CD4-positive, CD25-positive, alpha-beta regulatory T cell (primary cell): ENCODE data around the gene PRELID3B. TPM values are rescaled to one million over a fixed set of nuclear protein-coding genes. Genes with fewer than 3 reads are reported as not detected.

Source experiments
- ATAC-seq, 2 donors: fragments of 150-1000 bp; cut with Tn5 transposase; one replicate each; pipeline ENCODE4 v1.10.0; 2021; ENCODE audit warnings: low read depth in 2 of 2, moderate number of reproducible peaks in 2 of 2, moderate library complexity in 1 of 2
- DNase-seq, 3 donors: peaks; one replicate each; pipeline versions ENCODE4 v3.0.0 to v3.0.0-alpha.2; 2012 to 2022; ENCODE audit warnings: mixed read lengths in 1 of 3
- H3K27ac ChIP-seq: one replicate; pipeline ENCODE4 v1.7.0; 2013; ENCODE audit warnings: mild to moderate bottlenecking, low read length; ENCODE audit not compliant: insufficient read depth, poor library complexity, severe bottlenecking
- H3K27me3 ChIP-seq: one replicate; pipeline ENCODE4 v1.7.0; 2013; ENCODE audit warnings: low read length; ENCODE audit not compliant: control insufficient read depth, insufficient read depth
- H3K36me3 ChIP-seq: one replicate; pipeline ENCODE4 v1.7.0; 2013; ENCODE audit warnings: mild to moderate bottlenecking, low read length, moderate library complexity; ENCODE audit not compliant: control insufficient read depth, insufficient read depth
- H3K4me1 ChIP-seq: 2 replicates; pipeline ENCODE4 v1.7.0; 2013; ENCODE audit warnings: mild to moderate bottlenecking, low read length; ENCODE audit not compliant: insufficient read depth, control insufficient read depth, poor library complexity, severe bottlenecking
- H3K4me3 ChIP-seq: one replicate; pipeline ENCODE4 v1.7.0; 2013; ENCODE audit warnings: low read depth, mild to moderate bottlenecking, low read length, moderate library complexity
- H3K9me3 ChIP-seq, 2 experiments: 1 replicate in 1 of 2; 2 replicates in 1 of 2; pipeline ENCODE4 v1.7.0; 2013; ENCODE audit warnings: low read length in 2 of 2, mild to moderate bottlenecking in 1 of 2, moderate library complexity in 1 of 2; ENCODE audit not compliant: control insufficient read depth in 2 of 2
- H3K27ac Mint-ChIP-seq, 3 donors: one replicate each; pipeline ENCODE4 v1.8.0; 2020 to 2022; ENCODE audit warnings: mild to moderate bottlenecking in 3 of 3, mixed read lengths in 3 of 3, moderate library complexity in 2 of 3
- H3K27me3 Mint-ChIP-seq: one replicate; pipeline ENCODE4 v1.8.0; 2022; ENCODE audit warnings: mild to moderate bottlenecking, mixed read lengths
- H3K36me3 Mint-ChIP-seq: one replicate; pipeline ENCODE4 v1.8.0; 2020; ENCODE audit warnings: mixed read lengths
- H3K4me1 Mint-ChIP-seq, 4 donors: one replicate each; pipeline ENCODE4 v1.8.0; 2020 to 2022; ENCODE audit warnings: mixed read lengths in 4 of 4, mild to moderate bottlenecking in 1 of 4
- H3K4me3 Mint-ChIP-seq, 4 donors: one replicate each; pipeline ENCODE4 v1.8.0; 2020 to 2022; ENCODE audit warnings: mild to moderate bottlenecking in 4 of 4, mixed read lengths in 4 of 4, moderate library complexity in 3 of 4
- H3K9me3 Mint-ChIP-seq, 7 donors: one replicate each; pipeline ENCODE4 v1.8.0; 2020 to 2022; ENCODE audit warnings: mixed read lengths in 7 of 7, mild to moderate bottlenecking in 3 of 7, moderate library complexity in 2 of 7
- polyA plus RNA-seq, 4 donors: library from polyadenylated mRNA; unstranded; fragments of 300-500 nt; fragmentation: Illumina TruSeq; gene quantifications; one replicate each; pipeline ENCODE4 v1.2.3, GENCODE V29; 2021
- total RNA-seq: library from RNA; stranded (reverse); gene quantifications from one replicate; pipeline ENCODE4 v1.2.3, GENCODE V29; 2022

PRELID3B gene
- total RNA-seq (50.4 TPM), polyA plus RNA-seq (10 to 100 TPM; 33.8 to 44.7 (median 37.6) TPM)

DNA sequence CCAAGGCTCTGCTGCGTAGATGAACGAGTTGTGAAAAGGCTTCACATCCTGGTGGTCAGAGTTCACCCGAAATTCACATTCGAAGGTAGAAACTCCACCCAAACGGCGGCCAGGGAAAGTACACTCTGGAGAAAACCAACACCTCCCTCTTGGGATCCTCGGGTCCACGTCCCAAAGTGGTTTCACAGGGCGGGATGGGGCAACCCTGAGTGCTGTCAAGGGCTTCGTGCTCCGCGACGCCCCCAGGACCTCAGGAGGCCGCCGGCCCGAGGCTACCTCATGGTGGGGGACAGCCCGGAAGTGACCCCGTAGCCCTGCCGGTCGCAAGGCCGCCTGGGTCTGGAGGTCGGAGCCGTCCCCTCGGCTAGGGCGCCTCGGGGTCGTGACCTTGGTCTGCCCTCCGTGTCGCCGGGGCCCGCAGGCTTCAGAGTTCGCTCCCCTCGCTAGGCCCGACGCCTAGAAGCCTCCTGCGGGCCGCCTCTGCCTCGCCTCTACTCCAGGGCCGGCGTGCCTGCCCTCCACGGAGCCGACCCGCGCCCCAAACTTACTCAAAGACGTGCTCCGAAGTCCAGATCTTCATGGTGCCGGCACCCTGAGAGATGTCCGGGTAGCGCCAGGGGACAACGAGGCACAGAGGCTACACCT, at the start of gene PRELID3B:
PRELID3B (minus strand) TSS at position 636 of the 645 bp plus-strand sequence; CDS start at position 580, 56 bp downstream.
- Histone ChIP-seq H3K9me3 (no peaks in the 10 kb centered on the region), H3K27me3 (no peaks in the 10 kb centered on the region), H3K4me1 (peaks cover 43% of the 10 kb centered on the region), H3K4me3 (peak within 1 kb of the TSS; percentile 91), H3K36me3 (peaks cover 12% of the 10 kb centered on the region), H3K27ac (peak within 1 kb of the TSS; percentile 84)
- DNase-seq (no peak), ATAC-seq (peak in 1 of 2 donors; percentile 1)
- H3K27me3 Mint-ChIP-seq = no peaks in the 10 kb centered on the region
- peaks cover 19% of the 10 kb centered on the region for H3K36me3 Mint-ChIP-seq
- peak within 1 kb of the TSS; percentile 92 to 96 (median 94) for H3K4me3 Mint-ChIP-seq
- H3K27ac Mint-ChIP-seq = peak within 1 kb of the TSS in 2 of 3 donors; percentile 75 to 92
- peaks cover 35 to 60% (median 50%) of the 10 kb centered on the region in 4 donors for H3K4me1 Mint-ChIP-seq
- H3K9me3 Mint-ChIP-seq = no peaks in the 10 kb centered on the region

DNA sequence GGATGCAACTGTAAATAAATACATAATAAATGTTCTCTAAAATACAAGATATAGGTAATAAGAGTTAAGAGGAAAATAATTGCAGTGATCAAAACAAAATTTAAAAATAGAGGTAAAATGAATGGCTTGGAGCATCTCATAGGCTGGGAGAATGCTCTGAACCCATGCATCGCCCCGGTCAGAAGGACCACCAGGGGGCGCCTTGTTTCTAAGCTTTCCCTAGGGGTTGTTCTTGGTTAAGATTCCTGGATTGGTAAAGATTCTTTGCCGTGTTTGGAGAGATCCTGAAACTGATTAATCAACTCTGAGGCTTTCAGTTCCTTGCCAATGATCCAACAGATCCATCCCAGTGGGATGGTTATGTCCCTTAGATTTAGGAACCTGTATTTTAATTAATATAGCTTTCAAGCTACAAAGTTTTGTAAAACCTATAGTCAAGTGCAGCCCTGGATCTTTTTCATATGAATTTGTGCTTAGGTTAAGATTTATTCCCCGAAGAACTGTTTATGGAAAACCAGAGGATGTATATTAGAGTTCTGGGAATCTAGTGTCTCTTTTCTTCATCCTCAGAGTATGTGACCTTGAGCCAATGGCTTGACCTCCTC, 45.3 kb upstream of the PRELID3B start:
- Histone ChIP-seq H3K4me1 (peaks cover 3% of the 10 kb centered on the region), H3K27ac (no peak overlapping the region), H3K36me3 (no peaks in the 10 kb centered on the region), H3K4me3 (no peak overlapping the region), H3K9me3 (no peaks in the 10 kb centered on the region), H3K27me3 (peaks cover 2% of the 10 kb centered on the region)
- Mint-ChIP-seq H3K9me3 (no peaks in the 10 kb centered on the region), H3K4me1 (peaks cover 0 to 20% (median 7%) of the 10 kb centered on the region in 4 donors), H3K4me3 (no peak overlapping the region), H3K27me3 (peaks cover 10% of the 10 kb centered on the region), H3K27ac (peak overlapping the region in 1 of 3 donors; percentile 42), H3K36me3 (no peaks in the 10 kb centered on the region)
- ATAC-seq = peak; percentile 74 to 83
- DNase-seq = peak; percentile 72 to 80 (median 75)

DNA sequence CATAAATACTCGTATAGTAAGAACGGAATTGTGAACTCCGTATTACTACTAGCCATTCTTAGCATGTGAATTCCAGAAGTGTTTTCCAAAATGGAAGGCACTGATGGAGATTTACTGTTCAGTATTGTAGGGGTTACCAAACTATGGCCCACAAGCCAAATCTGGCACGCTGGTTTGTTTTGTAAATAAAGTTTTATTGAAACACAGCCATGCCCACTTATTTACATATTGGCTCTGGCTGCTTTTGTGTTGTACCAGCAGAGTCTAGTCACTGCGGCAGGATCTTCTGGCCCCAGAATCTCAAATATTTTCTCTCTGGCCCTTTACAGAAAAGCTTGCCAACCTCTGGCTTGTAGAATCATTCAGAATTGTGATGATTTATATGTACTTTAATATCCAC, 44.3 kb upstream of the PRELID3B start:
- H3K4me1 Mint-ChIP-seq = peaks cover 0 to 20% (median 7%) of the 10 kb centered on the region in 4 donors
- no peaks in the 10 kb centered on the region for H3K36me3 ChIP-seq
- H3K4me3 Mint-ChIP-seq = no peak overlapping the region
- no peaks in the 10 kb centered on the region for H3K9me3 Mint-ChIP-seq
- H3K9me3 ChIP-seq = no peaks in the 10 kb centered on the region
- peaks cover 4% of the 10 kb centered on the region for H3K27me3 ChIP-seq
- H3K27ac Mint-ChIP-seq = no peak overlapping the region
- ATAC-seq (no peak), DNase-seq (no peak)
- no peaks in the 10 kb centered on the region for H3K36me3 Mint-ChIP-seq
- no peak overlapping the region for H3K27ac ChIP-seq
- H3K4me3 ChIP-seq = no peak overlapping the region
- peaks cover 3% of the 10 kb centered on the region for H3K4me1 ChIP-seq
- H3K27me3 Mint-ChIP-seq = peaks cover 10% of the 10 kb centered on the region

DNA sequence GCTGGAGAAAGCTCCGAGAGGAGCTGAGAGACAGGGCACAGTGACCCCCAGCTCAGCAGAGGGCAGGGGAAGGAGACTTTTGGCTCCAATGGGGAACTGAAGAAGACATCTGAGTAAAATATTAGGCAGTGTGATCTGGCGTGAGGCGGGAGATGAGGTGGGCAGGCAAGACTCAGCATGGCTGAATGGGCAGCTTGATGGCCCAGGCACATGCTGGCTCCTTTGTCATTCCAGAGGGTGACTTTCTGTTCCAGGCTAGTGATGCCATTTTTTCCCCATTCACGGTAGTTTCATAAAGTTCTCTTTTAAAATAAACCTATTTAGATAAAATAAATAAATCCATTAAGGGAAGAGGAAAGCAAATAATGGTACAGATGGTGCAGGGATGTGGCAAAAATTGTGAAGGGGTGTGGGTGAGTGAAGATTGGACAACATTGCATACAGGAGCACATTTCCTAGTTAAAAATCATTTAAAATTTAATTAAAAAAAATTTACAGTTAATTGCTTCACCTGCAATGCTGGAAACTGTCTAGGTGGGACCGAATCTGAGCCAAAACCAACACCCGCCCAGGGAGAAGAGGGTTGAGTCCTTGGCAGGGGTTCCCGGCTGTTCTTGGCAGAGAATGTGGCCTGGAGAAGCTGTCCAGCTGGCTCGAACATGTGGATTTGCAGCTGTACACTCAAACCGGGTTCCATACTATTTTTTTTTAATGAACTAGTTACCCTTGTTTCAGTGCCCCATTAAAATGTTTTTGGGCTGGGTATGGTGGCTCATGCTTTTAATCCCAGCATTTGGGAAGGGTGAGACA, 41.7 kb upstream of the PRELID3B start:
- peak overlapping the region in 1 of 3 donors; percentile 73 for H3K27ac Mint-ChIP-seq

DNA sequence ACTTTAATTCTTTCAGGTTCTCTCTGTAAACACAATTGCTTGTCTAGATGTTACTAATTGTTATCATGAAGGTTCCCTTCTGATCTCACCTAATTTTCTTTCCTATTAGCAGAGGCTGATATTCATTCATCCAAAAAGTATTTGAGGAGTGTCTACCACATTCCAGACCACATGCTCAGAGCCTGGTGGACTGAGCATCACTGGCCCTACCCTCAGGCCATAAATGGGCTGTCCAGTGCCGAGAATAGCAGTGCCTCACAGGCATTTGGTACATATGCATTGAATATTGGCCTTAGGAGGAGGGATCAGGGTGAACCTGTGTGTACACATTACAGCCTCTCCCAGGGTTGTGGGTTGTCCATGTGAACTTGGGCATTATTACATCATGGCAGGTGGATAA, 40.4 kb upstream of the PRELID3B start:
- H3K27ac ChIP-seq = no peak overlapping the region
- H3K4me1 Mint-ChIP-seq = peaks cover 0 to 9% (median 5%) of the 10 kb centered on the region in 4 donors
- peaks cover 4% of the 10 kb centered on the region for H3K27me3 ChIP-seq
- H3K4me1 ChIP-seq = peaks cover 3% of the 10 kb centered on the region
- no peak overlapping the region for H3K4me3 ChIP-seq
- H3K27ac Mint-ChIP-seq = no peak overlapping the region
- no peaks in the 10 kb centered on the region for H3K36me3 ChIP-seq
- no peak for DNase-seq
- no peaks in the 10 kb centered on the region for H3K9me3 ChIP-seq
- H3K36me3 Mint-ChIP-seq = no peaks in the 10 kb centered on the region
- no peak for ATAC-seq
- H3K9me3 Mint-ChIP-seq = no peaks in the 10 kb centered on the region
- peaks cover 15% of the 10 kb centered on the region for H3K27me3 Mint-ChIP-seq
- H3K4me3 Mint-ChIP-seq = no peak overlapping the region

More for the DNA sequence above, 41.7 kb upstream of the PRELID3B start:
- ATAC-seq = no peak
- peaks cover 4% of the 10 kb centered on the region for H3K27me3 ChIP-seq
- Mint-ChIP-seq H3K36me3 (no peaks in the 10 kb centered on the region), H3K9me3 (no peaks in the 10 kb centered on the region), H3K27me3 (peaks cover 15% of the 10 kb centered on the region), H3K4me3 (no peak overlapping the region), H3K4me1 (peaks cover 0 to 17% (median 8%) of the 10 kb centered on the region in 4 donors)
- DNase-seq = no peak
- H3K27ac ChIP-seq = no peak overlapping the region
- peaks cover 3% of the 10 kb centered on the region for H3K4me1 ChIP-seq
- H3K4me3 ChIP-seq = no peak overlapping the region
- H3K36me3 ChIP-seq = no peaks in the 10 kb centered on the region
- H3K9me3 ChIP-seq = no peaks in the 10 kb centered on the region

DNA sequence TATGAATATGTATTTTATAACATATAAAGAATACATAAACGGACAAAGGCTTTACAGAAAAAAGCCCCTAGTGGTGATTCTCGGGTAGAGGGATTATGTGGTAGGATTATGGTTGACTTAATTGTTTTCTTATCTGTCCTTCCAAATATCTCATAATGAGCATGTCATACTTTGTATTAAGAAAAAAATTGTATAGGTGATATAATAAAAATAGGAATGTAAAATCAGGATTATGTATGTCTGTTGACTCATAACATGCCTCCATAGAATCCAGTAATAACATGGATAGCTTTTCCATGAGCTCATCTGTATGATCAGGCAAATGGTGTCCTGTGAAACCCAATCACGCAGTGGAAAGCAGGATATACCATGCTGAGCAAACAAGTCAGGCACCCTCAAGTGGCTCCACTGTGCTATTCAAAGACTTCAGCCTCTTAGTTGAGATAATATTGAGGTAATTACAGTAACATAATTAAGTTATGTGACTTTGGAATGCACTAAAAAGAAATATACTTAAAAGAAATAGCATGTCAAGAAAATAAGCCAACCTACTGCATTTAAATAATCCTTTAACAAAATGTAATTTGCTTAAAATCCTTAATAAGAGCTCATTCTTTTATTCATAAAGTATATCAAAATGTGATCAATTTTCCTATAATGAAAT, 39.6 kb upstream of the PRELID3B start:
- H3K27me3 ChIP-seq = peaks cover 6% of the 10 kb centered on the region
- Mint-ChIP-seq H3K9me3 (no peaks in the 10 kb centered on the region), H3K4me1 (peaks cover 0 to 8% (median 4%) of the 10 kb centered on the region in 4 donors), H3K27ac (no peak overlapping the region), H3K4me3 (no peak overlapping the region), H3K27me3 (peaks cover 22% of the 10 kb centered on the region), H3K36me3 (no peaks in the 10 kb centered on the region)
- H3K4me3 ChIP-seq = no peak overlapping the region
- DNase-seq (peak in 1 of 3 donors; percentile 36), ATAC-seq (no peak)
- H3K4me1 ChIP-seq = no peaks in the 10 kb centered on the region
- no peaks in the 10 kb centered on the region for H3K9me3 ChIP-seq
- H3K36me3 ChIP-seq = no peaks in the 10 kb centered on the region
- no peak overlapping the region for H3K27ac ChIP-seq

DNA sequence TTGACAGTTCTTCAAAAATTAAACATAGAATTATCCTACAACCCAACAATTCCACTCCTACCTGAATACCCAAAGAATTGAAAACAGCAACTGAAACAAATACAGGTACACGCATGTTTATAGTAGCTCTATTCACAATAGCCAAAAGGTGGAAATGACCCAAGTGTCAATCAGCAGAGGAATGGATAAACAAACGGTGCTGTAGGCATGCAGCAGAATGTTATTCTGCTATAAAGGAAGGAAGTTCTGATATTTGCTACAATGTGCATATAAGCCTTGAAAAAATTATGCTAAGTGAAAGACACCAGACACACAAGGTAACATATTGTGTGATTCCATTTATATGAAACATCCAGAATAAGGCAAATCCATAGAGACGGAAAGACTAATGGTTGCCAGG, 38.5 kb upstream of the PRELID3B start:
- no peaks in the 10 kb centered on the region for H3K9me3 Mint-ChIP-seq
- no peak overlapping the region for H3K4me3 ChIP-seq
- H3K4me1 ChIP-seq = no peaks in the 10 kb centered on the region
- peaks cover 0 to 11% (median 4%) of the 10 kb centered on the region in 4 donors for H3K4me1 Mint-ChIP-seq
- H3K27ac ChIP-seq = no peak overlapping the region
- peaks cover 6% of the 10 kb centered on the region for H3K27me3 ChIP-seq
- ATAC-seq (no peak), DNase-seq (no peak)
- peaks cover 29% of the 10 kb centered on the region for H3K27me3 Mint-ChIP-seq
- H3K9me3 ChIP-seq = no peaks in the 10 kb centered on the region
- no peak overlapping the region for H3K27ac Mint-ChIP-seq
- no peaks in the 10 kb centered on the region for H3K36me3 ChIP-seq
- H3K4me3 Mint-ChIP-seq = no peak overlapping the region
- H3K36me3 Mint-ChIP-seq = no peaks in the 10 kb centered on the region
